IMR-90 (cell line): Measurements from ENCODE around the gene NUTM2B.
"Not testable (repeated sequence)": the region's sequence is repeated elsewhere in the genome, so short reads cannot be mapped to it uniquely, and the experiment has no call there.

Experiments
- BHLHE40 ChIP-seq: fragments of 150-350 bp; IDR thresholded peaks from 2 replicates; pipeline ENCODE4 v1.6.1; 2016; ENCODE audit warnings: mild to moderate bottlenecking, low read depth, low read length
- CEBPB ChIP-seq: IDR thresholded peaks from 2 replicates; pipeline ENCODE4 v1.6.1; 2012; ENCODE audit warnings: low read depth, low read length, improper control_type of control experiment
- CTCF ChIP-seq: conservative IDR thresholded peaks from 2 replicates; pipeline ENCODE4 v1.5.1; 2012; ENCODE audit warnings: mild to moderate bottlenecking, low read depth, low read length, improper control_type of control experiment
- ELK1 ChIP-seq: fragments of 150-350 bp; IDR thresholded peaks from 2 replicates; pipeline ENCODE4 v1.6.1; 2016; ENCODE audit warnings: low read depth, mild to moderate bottlenecking, low read length, moderate library complexity, borderline replicate concordance
- MAFK ChIP-seq: IDR thresholded peaks from 2 replicates; pipeline ENCODE4 v1.6.1; 2012; ENCODE audit warnings: low read depth, low read length, improper control_type of control experiment
- MAZ ChIP-seq: IDR thresholded peaks from 2 replicates; pipeline ENCODE4 v1.6.1; 2012; ENCODE audit warnings: low read depth, mild to moderate bottlenecking, low read length, improper control_type of control experiment, moderate library complexity, borderline replicate concordance
- MXI1 ChIP-seq: IDR thresholded peaks from 2 replicates; pipeline ENCODE4 v1.6.1; 2012; ENCODE audit warnings: low read depth, mild to moderate bottlenecking, low read length, moderate library complexity, borderline replicate concordance
- POLR2A ChIP-seq: IDR thresholded peaks from 2 replicates; pipeline ENCODE4 v1.6.1; 2012; ENCODE audit warnings: mild to moderate bottlenecking, low read depth, low read length
- RAD21 ChIP-seq: IDR thresholded peaks from 2 replicates; pipeline ENCODE4 v1.6.1; 2012; ENCODE audit warnings: low read length, improper control_type of control experiment
- RCOR1 ChIP-seq: IDR thresholded peaks from 2 replicates; pipeline ENCODE4 v1.6.1; 2012; ENCODE audit warnings: mild to moderate bottlenecking, low read length, improper control_type of control experiment; ENCODE audit not compliant: insufficient replicate concordance
- RFX5 ChIP-seq: IDR thresholded peaks from 2 replicates; pipeline ENCODE4 v1.8.0; 2012; ENCODE audit warnings: low read depth, mild to moderate bottlenecking, low read length, moderate library complexity
- SMC3 ChIP-seq: fragments of 150-350 bp; IDR thresholded peaks from 2 replicates; pipeline ENCODE4 v1.6.1; 2016; ENCODE audit warnings: low read depth, mild to moderate bottlenecking, antibody characterized with exemption, low read length, moderate library complexity
- USF2 ChIP-seq: fragments of 150-350 bp; IDR thresholded peaks from 2 replicates; pipeline ENCODE4 v1.6.1; 2017; ENCODE audit warnings: mild to moderate bottlenecking, antibody characterized with exemption, low read length, low read depth

DNA sequence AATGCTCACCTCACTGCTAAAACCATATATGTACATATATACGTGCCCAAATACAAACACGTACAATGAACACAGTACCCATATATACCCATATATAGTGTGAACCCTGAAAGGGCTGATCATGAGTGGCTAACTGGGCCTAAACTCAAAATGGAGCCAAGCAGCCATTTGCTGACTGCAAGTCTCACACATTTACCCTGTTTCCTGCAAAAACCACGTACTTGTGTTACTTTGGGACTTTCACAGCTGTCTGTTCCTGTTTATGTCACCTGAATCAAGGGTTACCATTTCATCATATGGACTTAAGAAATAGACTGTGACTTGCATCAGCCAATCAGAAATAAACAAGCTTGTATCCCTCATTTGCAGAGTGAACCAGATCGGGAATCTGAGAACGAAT lies 5.9 kb upstream of the NUTM2B start:
- TF ChIP-seq CEBPB, RFX5, POLR2A, CTCF, USF2, MAZ, BHLHE40, SMC3, MAFK, MXI1, ELK1, RAD21, RCOR1: not testable (repeated sequence)
